ENCODE data around the gene ZNF532. TPM values are rescaled to one million over a fixed set of nuclear protein-coding genes. Genes with fewer than 3 reads are reported as not detected.

Gene ZNF532
- polyA plus RNA-seq, 10 donors, result 55.5 to 79.3 (median 68.5) TPM

GRCh38 chr18:58866066-58866772 lies 1.5 kb downstream of the ZNF532 start:
- DNase-seq, result peak in 1 of 3 donors; percentile 39

GRCh38 chr18:58866773-58867150 lies 2.1 kb downstream of the ZNF532 start:
- DNase-seq, result peak in 1 of 3 donors; percentile 52

- DNase-seq, result peak in 1 of 3 donors; percentile 67
Measured at GRCh38 chr18:58867281-58867961, 2.7 kb downstream of the ZNF532 start.

GRCh38 chr18:58868440-58868839 lies 3.8 kb downstream of the ZNF532 start:
- DNase-seq, result no peak

GRCh38 chr18:58870130-58870529 lies 5.5 kb downstream of the ZNF532 start:
- no peak for DNase-seq

- DNase-seq, result no peak
Measured at GRCh38 chr18:58870621-58871020, 5.9 kb downstream of the ZNF532 start.

GRCh38 chr18:58871514-58872420 lies 7.1 kb downstream of the ZNF532 start:
- DNase-seq, result no peak

- no peak for DNase-seq
Measured at GRCh38 chr18:58878640-58879039, 14.0 kb downstream of the ZNF532 start.

- DNase-seq, result no peak
Measured at GRCh38 chr18:58881477-58881876, 16.8 kb downstream of the ZNF532 start.

GRCh38 chr18:58882044-58882443 lies 17.4 kb downstream of the ZNF532 start:
- no peak for DNase-seq

- no peak for DNase-seq
Measured at GRCh38 chr18:58882686-58883085, 18.0 kb downstream of the ZNF532 start.

- DNase-seq, result no peak
Measured at GRCh38 chr18:58884680-58885079, 20.0 kb downstream of the ZNF532 start.

GRCh38 chr18:58886431-58886830 lies 21.8 kb downstream of the ZNF532 start:
- DNase-seq, result no peak

GRCh38 chr18:58886864-58887612 lies 22.4 kb downstream of the ZNF532 start:
- no peak for DNase-seq

GRCh38 chr18:58887613-58887963 lies 22.9 kb downstream of the ZNF532 start:
- peak in 1 of 3 donors; percentile 58 for DNase-seq

GRCh38 chr18:58891776-58892175 lies 27.1 kb downstream of the ZNF532 start:
- DNase-seq, result no peak

- DNase-seq, result no peak
Measured at GRCh38 chr18:58892488-58892887, 27.8 kb downstream of the ZNF532 start.

GRCh38 chr18:58893388-58894099 lies 28.9 kb downstream of the ZNF532 start:
- DNase-seq, result no peak

- no peak for DNase-seq
Measured at GRCh38 chr18:58894930-58895329, 30.3 kb downstream of the ZNF532 start.

- no peak for DNase-seq
Measured at GRCh38 chr18:58895385-58895784, 30.7 kb downstream of the ZNF532 start.

GRCh38 chr18:58896268-58896667 lies 31.6 kb downstream of the ZNF532 start:
- DNase-seq, result no peak

Measured in muscle of back (tissue), 11 donors.